Measurements from ENCODE around the gene PHKG1. TPM values are rescaled to one million over a fixed set of nuclear protein-coding genes. Genes with fewer than 3 reads are reported as not detected.

The PHKG1 gene
- polyA plus RNA-seq, 2 of the 4 experiments (the other 2 are of a cell fraction), result 0.41 to 1.0 TPM

Small RNA genes lying within 50 kb of the gene (small RNA-seq; reads per million reads assigned to genes)
- gene SNORA15 (0 to 0.97 (median 0) reads per million in 6 experiments), gene SNORA22B (0 to 2.7 (median 0) reads per million in 6 experiments)

Other genes with a start within 250 kb of the PHKG1 start
- gene SEPTIN14, start 230.2 kb downstream of the PHKG1 start, polyA plus RNA-seq (2011; rRNA removed), result not detected in 2 replicates
- gene SEPTIN14, start 230.2 kb downstream of the PHKG1 start, polyA plus RNA-seq (2017; fragmentation: RNase III; extraction: RNeasy Plus Mini Kit Qiagen cat#74134 plus additional on column Dnase treatment), result 0.01 to 0.03 TPM in 2 of 3 replicates, not detected in the other
- gene ZNF713, start 205.5 kb downstream of the PHKG1 start, polyA plus RNA-seq (2011; rRNA removed), result 1.9 and 2.2 TPM in 2 replicates
- gene ZNF713, start 205.5 kb downstream of the PHKG1 start, polyA plus RNA-seq (2017; fragmentation: RNase III; extraction: RNeasy Plus Mini Kit Qiagen cat#74134 plus additional on column Dnase treatment), result 1.1 to 1.2 TPM (median 1.1 TPM) in 3 replicates
- 33.0 and 36.3 TPM in 2 replicates for gene MRPS17, start 141.1 kb downstream of the PHKG1 start, polyA plus RNA-seq (2011; rRNA removed)
- 28.7 to 30.8 TPM (median 29.1 TPM) in 3 replicates for gene MRPS17, start 141.1 kb downstream of the PHKG1 start, polyA plus RNA-seq (2017; fragmentation: RNase III; extraction: RNeasy Plus Mini Kit Qiagen cat#74134 plus additional on column Dnase treatment)
- gene NIPSNAP2, start 128.4 kb downstream of the PHKG1 start, polyA plus RNA-seq (2011; rRNA removed), result 96.2 and 135 TPM in 2 replicates
- gene NIPSNAP2, start 128.4 kb downstream of the PHKG1 start, polyA plus RNA-seq (2017; fragmentation: RNase III; extraction: RNeasy Plus Mini Kit Qiagen cat#74134 plus additional on column Dnase treatment), result 47.5 to 50.2 TPM (median 48.2 TPM) in 3 replicates
- gene PSPH, start 41.5 kb downstream of the PHKG1 start, polyA plus RNA-seq (2011; rRNA removed), result 52.7 and 60.9 TPM in 2 replicates
- 58.3 to 64.7 TPM (median 60.7 TPM) in 3 replicates for gene PSPH, start 41.5 kb downstream of the PHKG1 start, polyA plus RNA-seq (2017; fragmentation: RNase III; extraction: RNeasy Plus Mini Kit Qiagen cat#74134 plus additional on column Dnase treatment)
- gene CCT6A, start 41.2 kb downstream of the PHKG1 start, polyA plus RNA-seq (2011; rRNA removed), result 444 and 520 TPM in 2 replicates
- gene CCT6A, start 41.2 kb downstream of the PHKG1 start, polyA plus RNA-seq (2017; fragmentation: RNase III; extraction: RNeasy Plus Mini Kit Qiagen cat#74134 plus additional on column Dnase treatment), result 334 to 378 TPM (median 337 TPM) in 3 replicates
- gene SUMF2, start 28.7 kb downstream of the PHKG1 start, polyA plus RNA-seq (2011; rRNA removed), result 85.2 TPM in 2 replicates
- gene SUMF2, start 28.7 kb downstream of the PHKG1 start, polyA plus RNA-seq (2017; fragmentation: RNase III; extraction: RNeasy Plus Mini Kit Qiagen cat#74134 plus additional on column Dnase treatment), result 94.8 to 112 TPM (median 106 TPM) in 3 replicates
- gene CHCHD2, start 13.5 kb upstream of the PHKG1 start, polyA plus RNA-seq (2011; rRNA removed), result 400 and 495 TPM in 2 replicates
- gene CHCHD2, start 13.5 kb upstream of the PHKG1 start, polyA plus RNA-seq (2017; fragmentation: RNase III; extraction: RNeasy Plus Mini Kit Qiagen cat#74134 plus additional on column Dnase treatment), result 606 to 623 TPM (median 615 TPM) in 3 replicates
- not detected in 2 replicates for gene NUPR2, start 23.5 kb upstream of the PHKG1 start, polyA plus RNA-seq (2011; rRNA removed)
- gene NUPR2, start 23.5 kb upstream of the PHKG1 start, polyA plus RNA-seq (2017; fragmentation: RNase III; extraction: RNeasy Plus Mini Kit Qiagen cat#74134 plus additional on column Dnase treatment), result not detected in 3 replicates

Measured in A549 (cell line).